Left lung (tissue), 10 donors: ENCODE results near the gene SYNE2. TPM values are rescaled to one million over a fixed set of nuclear protein-coding genes. Genes with fewer than 3 reads are reported as not detected.

ENCODE experiments used
- ATAC-seq: fragments of 200-7000 bp; cut with Tn5 transposase; one replicate; pipeline ENCODE4 v1.9.1; 2020; ENCODE audit warnings: moderate library complexity
- DNase-seq, 4 donors: peaks; one replicate each; pipeline ENCODE4 v3.0.0-alpha.2; 2013 to 2020
- H3K27ac ChIP-seq, 2 donors: fragments of 200-600 bp; sonication (generic) in 1 of 2; one replicate each; pipeline versions ENCODE4 v1.5.0 to v1.8.0; 2020 to 2021
- H3K27me3 ChIP-seq, 2 donors: fragments of 200-600 bp; sonication (generic) in 1 of 2; one replicate each; pipeline versions ENCODE4 v1.5.0 to v1.8.0; 2020 to 2021
- H3K36me3 ChIP-seq, 2 donors: fragments of 200-600 bp; sonication (generic) in 1 of 2; one replicate each; pipeline versions ENCODE4 v1.5.0 to v1.8.0; 2020 to 2021
- H3K4me1 ChIP-seq, 2 donors: fragments of 200-600 bp; one replicate each; pipeline ENCODE4 v1.8.0; 2021
- H3K4me3 ChIP-seq, 2 donors: fragments of 200-600 bp; sonication (generic) in 1 of 2; one replicate each; pipeline versions ENCODE4 v1.5.0 to v1.8.0; 2020 to 2021; ENCODE audit warnings: mild to moderate bottlenecking in 1 of 2
- H3K9me3 ChIP-seq, 2 donors: fragments of 200-600 bp; sonication (generic) in 1 of 2; one replicate each; pipeline versions ENCODE4 v1.5.0 to v1.8.0; 2020 to 2021
- intact Hi-C, 2 donors: fragments of 100-400 bp; cut with DNase I; formaldehyde crosslinking; loops; one replicate each; pipeline versions ENCODE4 v1.11.2 to v1.14.2; 2022
- microRNA-seq, 2 donors: library from miRNA; unstranded; fragments of <30 nt; microRNA quantifications; one replicate each; pipeline ENCODE4, GENCODE V29; 2019
- polyA plus RNA-seq, 6 donors: library from polyadenylated mRNA; unstranded; fragments of 120-200 nt; gene quantifications; one replicate each; pipeline ENCODE4 v1.2.1, GENCODE V29; 2013; ENCODE audit not compliant: insufficient read length in 6 of 6
- total RNA-seq, 2 donors: library from RNA; stranded (reverse); fragmentation: NEBNext Ultra II Directional; extraction: Animal tissue kit (Norgen Biotek cat#: 25700); gene quantifications; one replicate each; pipeline ENCODE4 v1.2.1, GENCODE V29; 2021
- TF ChIP-seq, protein P1 (sequence below), 2 donors: fragments of 200-600 bp; sonication (generic) in 1 of 2; IDR thresholded peaks; one replicate each; pipeline versions ENCODE4 v1.5.0 to v1.8.0; 2021; ENCODE audit warnings: antibody characterized with exemption in 2 of 2
- donor health status: DM: no; HTN: yes; CAD: no.
- donor health status: DM: no; HTN: no; CAD: no.

SYNE2 gene
- total and polyA plus RNA-seq, 8 donors = 59.6 to 109 (median 88.5) TPM

GRCh38 chr14:64255756-64256155 lies 403.0 kb downstream of the SYNE2 start:
- no peaks in the 10 kb centered on the region for H3K36me3 ChIP-seq
- DNase-seq (no peak), ATAC-seq (no peak)
- intact Hi-C loops = no loop called here
- H3K27ac ChIP-seq = no peak overlapping the region
- no peaks in the 10 kb centered on the region for H3K4me1 ChIP-seq
- H3K4me3 ChIP-seq = no peak overlapping the region
- TF ChIP-seq, protein P1, sequence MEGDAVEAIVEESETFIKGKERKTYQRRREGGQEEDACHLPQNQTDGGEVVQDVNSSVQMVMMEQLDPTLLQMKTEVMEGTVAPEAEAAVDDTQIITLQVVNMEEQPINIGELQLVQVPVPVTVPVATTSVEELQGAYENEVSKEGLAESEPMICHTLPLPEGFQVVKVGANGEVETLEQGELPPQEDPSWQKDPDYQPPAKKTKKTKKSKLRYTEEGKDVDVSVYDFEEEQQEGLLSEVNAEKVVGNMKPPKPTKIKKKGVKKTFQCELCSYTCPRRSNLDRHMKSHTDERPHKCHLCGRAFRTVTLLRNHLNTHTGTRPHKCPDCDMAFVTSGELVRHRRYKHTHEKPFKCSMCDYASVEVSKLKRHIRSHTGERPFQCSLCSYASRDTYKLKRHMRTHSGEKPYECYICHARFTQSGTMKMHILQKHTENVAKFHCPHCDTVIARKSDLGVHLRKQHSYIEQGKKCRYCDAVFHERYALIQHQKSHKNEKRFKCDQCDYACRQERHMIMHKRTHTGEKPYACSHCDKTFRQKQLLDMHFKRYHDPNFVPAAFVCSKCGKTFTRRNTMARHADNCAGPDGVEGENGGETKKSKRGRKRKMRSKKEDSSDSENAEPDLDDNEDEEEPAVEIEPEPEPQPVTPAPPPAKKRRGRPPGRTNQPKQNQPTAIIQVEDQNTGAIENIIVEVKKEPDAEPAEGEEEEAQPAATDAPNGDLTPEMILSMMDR (IDR thresholded peaks at IDR 0.05) = no peak
- no peaks in the 10 kb centered on the region for H3K27me3 ChIP-seq
- no peaks in the 10 kb centered on the region for H3K9me3 ChIP-seq

GRCh38 chr14:64260418-64260817 lies 407.6 kb downstream of the SYNE2 start:
- Histone ChIP-seq H3K4me1 (no peaks in the 10 kb centered on the region), H3K9me3 (no peaks in the 10 kb centered on the region), H3K27me3 (no peaks in the 10 kb centered on the region), H3K27ac (no peak overlapping the region), H3K36me3 (no peaks in the 10 kb centered on the region), H3K4me3 (no peak overlapping the region)
- TF ChIP-seq, protein P1 (IDR thresholded peaks at IDR 0.05) = no peak
- ATAC-seq = no peak
- intact Hi-C loops = no loop called here
- DNase-seq = peak in 1 of 4 donors; percentile 78

- DNase-seq (no peak), ATAC-seq (no peak)
- TF ChIP-seq, protein P1 (IDR thresholded peaks at IDR 0.05) = no peak
- H3K36me3 ChIP-seq = no peaks in the 10 kb centered on the region
- no peak overlapping the region for H3K27ac ChIP-seq
- no peaks in the 10 kb centered on the region for H3K4me1 ChIP-seq
- H3K27me3 ChIP-seq = no peaks in the 10 kb centered on the region
- H3K9me3 ChIP-seq = no peaks in the 10 kb centered on the region
- H3K4me3 ChIP-seq = no peak overlapping the region
- intact Hi-C loops = no loop called here
These were observed 412.4 kb downstream of the SYNE2 start for GRCh38 chr14:64265222-64265621.

GRCh38 chr14:64266239-64266638 lies 413.4 kb downstream of the SYNE2 start:
- TF ChIP-seq, protein P1 (IDR thresholded peaks at IDR 0.05) = no peak
- no peak overlapping the region for H3K4me3 ChIP-seq
- no peak for DNase-seq
- no peaks in the 10 kb centered on the region for H3K36me3 ChIP-seq
- no peaks in the 10 kb centered on the region for H3K27me3 ChIP-seq
- H3K27ac ChIP-seq = no peak overlapping the region
- ATAC-seq = no peak
- intact Hi-C loops = no loop called here
- H3K4me1 ChIP-seq = no peaks in the 10 kb centered on the region
- H3K9me3 ChIP-seq = no peaks in the 10 kb centered on the region

GRCh38 chr14:64272019-64272418 lies 419.2 kb downstream of the SYNE2 start:
- intact Hi-C loops = no loop called here
- ATAC-seq = no peak
- H3K27ac ChIP-seq = no peak overlapping the region
- no peak for DNase-seq
- H3K36me3 ChIP-seq = no peaks in the 10 kb centered on the region
- H3K9me3 ChIP-seq = no peaks in the 10 kb centered on the region
- TF ChIP-seq, protein P1 (IDR thresholded peaks at IDR 0.05) = no peak
- H3K4me3 ChIP-seq = no peak overlapping the region
- H3K27me3 ChIP-seq = no peaks in the 10 kb centered on the region
- H3K4me1 ChIP-seq = no peaks in the 10 kb centered on the region

Small RNA genes within 50 kb of the gene (microRNA-seq; reads per million reads assigned to microRNA genes)
- gene MIR548H1 = 0 reads per million in 2 donors

Other genes with a start within 250 kb of the SYNE2 start
- gene WDR89, start 211.1 kb upstream of the SYNE2 start, total RNA-seq = 10 to 100 TPM; 10.9 to 13.4 TPM
- gene WDR89, start 211.1 kb upstream of the SYNE2 start, polyA plus RNA-seq = 10 to 100 TPM; 20.2 to 23.9 (median 22.1) TPM
- gene SGPP1, start 124.9 kb upstream of the SYNE2 start, total RNA-seq = 10 to 100 TPM; 19.8 to 21.6 TPM
- gene SGPP1, start 124.9 kb upstream of the SYNE2 start, polyA plus RNA-seq = 10 to 100 TPM; 19.4 to 26.3 (median 21.9) TPM